HG02798 (cell line): Measurements from ENCODE around the gene TBX4.

Experiments used
- ATAC-seq: cut with Tn5 transposase; IDR thresholded peaks from one replicate; pipeline ENCODE4 v1.9.1; 2021; ENCODE audit warnings: mild to moderate bottlenecking; ENCODE audit not compliant: unreplicated experiment, poor library complexity

Gene TBX4

DNA sequence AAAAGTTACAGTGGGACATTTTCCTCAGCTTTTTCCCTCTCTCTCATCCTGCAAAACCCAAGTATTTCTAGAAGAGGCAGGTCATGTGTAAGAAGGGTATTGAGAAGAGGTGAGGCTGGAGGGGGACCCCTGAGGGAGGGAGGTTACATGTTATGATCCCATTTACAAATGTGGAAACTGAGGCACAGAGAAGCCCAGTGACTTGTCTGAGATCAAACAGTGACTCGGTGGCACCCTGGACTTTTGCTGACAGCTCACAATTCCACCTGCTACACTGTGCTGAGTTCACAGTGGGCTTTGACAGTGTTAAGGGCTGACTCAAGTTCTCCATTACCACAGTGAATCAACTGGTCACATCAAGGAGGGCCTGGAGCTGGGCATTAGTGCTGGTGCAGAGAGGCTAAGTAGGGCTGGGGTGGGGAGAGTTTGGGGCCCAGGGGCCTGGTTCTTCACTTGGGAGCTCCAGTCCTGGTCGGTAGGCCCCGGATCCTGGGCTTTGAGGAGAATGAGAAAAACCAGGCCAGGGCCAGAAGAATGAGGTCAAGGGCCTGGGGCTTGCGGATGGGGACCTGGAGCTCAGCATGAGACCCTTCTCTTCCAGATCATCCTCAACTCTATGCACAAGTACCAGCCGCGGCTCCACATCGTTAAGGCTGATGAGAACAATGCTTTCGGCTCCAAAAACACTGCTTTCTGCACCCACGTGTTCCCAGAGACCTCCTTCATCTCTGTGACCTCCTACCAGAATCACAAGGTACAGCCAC, 26.0 kb downstream of the TBX4 start:
- no peak for ATAC-seq

DNA sequence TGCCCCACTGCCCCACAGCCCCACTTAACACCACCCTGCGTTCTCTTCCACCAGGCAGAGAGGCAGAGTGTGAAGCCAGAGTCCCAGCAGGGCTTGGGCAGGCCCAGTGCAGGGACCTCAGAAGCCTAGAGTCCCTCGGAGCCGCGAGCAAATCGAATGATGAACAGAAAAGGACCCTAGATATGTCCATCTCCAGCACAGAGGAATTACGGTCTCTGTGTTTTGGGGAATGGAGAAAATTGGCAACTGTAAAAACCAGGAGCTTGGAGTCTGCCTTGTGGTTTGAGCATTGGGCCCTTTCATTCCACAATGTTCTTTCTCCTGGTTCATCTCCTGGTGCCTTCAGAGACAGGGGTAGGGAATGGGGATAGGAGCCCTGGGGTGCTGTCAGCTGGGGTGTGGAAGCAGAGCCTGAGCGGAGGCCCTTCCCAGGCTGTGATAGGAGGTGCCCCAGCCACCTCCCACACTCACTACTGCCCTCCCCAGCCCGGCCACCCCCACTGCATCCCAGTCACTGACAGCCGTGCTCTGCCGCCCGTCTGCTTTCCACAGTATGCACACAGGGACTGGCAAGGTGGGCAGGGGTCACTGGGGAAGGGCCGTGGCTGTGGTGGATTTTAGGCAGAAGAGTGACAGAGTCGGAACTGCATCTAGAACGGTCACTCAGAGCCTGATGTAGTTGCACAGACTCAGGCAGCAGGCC, 26.7 kb downstream of the TBX4 start:
- ATAC-seq: no peak

DNA sequence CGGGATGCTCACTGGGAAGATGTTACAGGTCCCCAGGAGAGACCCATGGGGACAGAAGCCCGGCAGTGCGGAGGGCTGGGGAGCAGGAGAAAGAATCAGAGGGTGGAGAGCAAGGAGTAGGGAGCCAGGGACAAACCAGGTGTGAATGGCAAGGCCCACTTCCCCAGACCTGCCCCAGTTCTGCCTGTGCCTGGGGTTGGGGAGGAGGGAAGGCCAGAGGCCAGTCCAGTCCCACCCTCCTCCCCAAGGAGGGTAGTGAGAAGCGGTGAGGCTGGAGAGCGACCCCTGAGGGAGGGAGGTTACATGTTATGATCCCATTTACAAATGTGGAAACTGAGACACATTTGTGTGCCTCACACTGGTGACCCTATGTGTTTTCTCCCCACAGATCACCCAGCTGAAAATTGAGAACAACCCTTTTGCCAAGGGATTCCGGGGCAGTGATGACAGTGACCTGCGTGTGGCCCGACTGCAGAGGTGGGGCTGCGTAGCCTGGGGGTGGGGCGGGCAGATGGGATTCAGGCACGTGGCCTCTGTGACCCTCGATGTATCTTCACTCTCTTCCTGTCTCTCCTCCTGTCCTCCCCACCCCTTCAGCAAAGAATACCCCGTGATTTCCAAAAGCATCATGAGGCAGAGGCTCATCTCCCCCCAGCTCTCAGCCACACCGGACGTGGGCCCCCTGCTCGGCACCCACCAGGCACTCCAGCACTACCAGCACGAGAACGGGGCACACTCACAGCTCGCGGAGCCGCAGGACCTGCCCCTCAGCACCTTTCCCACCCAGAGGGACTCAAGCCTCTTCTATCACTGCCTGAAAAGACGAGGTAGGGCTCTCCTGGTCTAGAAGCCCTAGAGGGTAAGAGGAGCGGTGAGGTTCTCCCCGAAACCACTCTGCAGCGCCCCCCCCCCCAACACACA, 27.5 kb downstream of the TBX4 start:
- no peak for ATAC-seq

DNA sequence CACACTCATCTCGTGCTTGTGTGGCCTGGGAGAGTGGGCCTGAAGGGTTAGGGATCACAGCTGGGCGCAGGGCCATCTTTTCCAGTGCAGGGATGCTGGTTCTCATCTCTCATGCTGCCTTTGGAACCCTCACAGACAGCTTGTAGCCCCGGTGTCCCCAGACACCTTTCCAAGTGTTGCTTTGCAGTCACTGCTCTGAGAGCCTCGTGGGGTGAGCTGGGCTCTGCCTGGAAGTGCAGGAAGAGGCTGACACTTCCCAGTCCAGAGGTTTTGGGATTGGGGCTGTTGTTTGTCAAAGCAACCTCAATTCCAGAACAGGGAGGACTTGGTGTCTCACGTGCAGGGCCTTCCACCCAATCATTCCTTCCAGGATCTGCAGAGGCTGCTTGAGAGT, 28.2 kb downstream of the TBX4 start:
- ATAC-seq: no peak

DNA sequence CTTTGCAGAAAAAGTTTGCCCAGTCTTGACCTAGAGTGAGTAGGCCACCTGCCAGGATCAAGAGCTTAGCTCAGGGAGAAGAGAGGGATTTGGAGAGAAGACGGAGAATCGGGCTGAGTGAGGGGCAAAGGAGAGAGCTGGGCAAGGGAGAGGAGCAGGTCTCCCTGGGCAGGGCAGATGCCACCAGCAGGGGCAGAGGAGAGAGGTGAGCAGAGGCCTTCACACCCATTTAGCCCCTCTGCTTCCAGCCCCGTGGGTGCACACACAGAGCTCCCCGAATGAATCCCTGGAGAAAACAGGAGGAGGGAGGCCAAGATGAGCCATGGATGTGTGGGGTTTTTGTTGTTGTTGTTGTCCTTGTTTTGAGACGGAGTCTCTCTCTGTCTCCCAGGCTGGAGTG, 29.2 kb downstream of the TBX4 start:
- no peak for ATAC-seq

DNA sequence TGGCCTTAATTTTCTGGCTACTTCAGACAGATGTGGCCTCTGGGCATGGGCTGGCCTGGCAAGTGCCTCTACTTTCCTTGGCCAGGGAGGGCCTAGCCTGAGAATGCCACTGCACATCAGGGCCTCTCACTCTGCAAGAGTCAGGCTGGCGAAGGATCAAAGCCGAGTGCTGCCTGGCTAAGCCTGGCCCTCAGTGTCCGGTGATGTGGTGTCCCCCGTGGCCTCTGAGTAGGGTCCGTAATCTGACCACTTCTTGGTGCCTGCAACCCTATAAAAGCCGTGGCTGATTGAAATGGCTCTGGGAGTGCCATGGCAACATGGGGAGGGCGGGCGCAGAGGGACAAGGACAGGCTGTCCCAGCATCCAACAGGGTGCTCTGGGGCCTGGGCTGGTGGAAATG, 30.2 kb downstream of the TBX4 start:
- ATAC-seq: no peak

DNA sequence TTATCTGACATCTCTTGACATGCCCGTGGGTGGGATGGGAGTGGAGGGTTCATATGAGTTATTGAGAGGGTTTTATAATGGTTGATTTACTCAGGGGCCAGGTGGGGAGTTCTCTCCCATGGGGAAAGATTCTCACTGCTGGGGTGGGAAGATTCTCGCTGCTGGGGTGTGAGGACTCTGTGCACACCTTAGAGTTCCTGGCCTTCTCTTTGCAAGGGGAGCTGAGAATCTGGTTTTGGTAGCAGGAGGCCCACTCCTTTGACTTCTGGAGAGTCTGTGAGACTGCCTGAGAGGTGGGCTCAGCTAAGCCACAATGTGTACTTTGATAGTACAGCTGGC, 31.5 kb downstream of the TBX4 start:
- ATAC-seq: no peak

DNA sequence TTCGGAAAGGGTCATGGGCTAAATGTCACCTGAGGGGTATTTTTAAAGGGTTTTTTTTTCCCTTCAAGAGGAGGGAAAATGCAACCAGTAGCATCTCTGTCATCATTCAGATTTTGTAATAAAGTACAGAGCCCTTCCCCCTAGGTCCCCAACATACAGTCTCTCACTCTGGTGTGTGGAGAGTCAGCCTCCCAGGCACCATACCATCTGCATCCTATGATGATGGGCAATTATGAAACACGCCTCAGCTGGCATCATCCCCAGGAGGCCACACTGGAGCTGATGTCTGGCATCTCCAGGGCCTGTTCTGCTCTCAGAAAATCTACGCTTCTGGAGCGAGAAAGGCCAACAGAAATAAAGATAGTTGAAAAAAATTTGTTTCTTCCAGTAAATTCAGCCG, 32.0 kb downstream of the TBX4 start:
- ATAC-seq: no peak

DNA sequence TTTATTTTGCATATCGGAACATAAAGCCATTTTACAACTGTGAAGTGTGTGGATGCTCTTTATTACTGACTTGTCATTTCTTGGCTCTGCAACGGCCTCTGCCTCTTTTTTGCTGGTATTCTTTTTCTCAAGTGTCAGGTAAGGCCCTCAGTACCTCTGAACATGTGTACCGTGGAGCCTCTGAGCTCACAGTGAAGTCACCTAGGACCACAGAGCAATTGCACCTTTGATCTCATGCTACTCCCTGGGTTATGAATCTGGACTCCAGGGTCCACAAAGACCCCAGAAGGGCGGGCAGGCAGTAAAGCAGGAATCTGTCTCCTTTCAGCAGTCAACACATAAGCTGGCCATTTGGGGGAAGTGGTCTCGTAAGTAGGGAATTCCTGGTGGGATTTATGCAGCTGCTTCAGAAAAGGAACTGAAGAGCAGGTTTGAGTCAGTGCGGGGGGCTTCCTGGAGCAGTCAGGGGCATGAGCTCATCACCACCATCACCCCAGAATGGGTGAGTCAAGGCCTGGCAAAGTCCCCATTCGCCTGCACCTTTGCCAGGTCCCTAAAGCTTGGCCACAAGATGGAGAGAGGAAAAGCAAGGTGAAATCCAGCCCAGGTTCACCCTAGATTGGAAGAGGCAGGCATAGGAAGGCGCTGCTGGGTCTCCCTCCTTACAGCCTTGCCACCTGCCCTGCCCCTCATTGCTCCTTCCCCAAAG, 33.0 kb downstream of the TBX4 start:
- no peak for ATAC-seq

DNA sequence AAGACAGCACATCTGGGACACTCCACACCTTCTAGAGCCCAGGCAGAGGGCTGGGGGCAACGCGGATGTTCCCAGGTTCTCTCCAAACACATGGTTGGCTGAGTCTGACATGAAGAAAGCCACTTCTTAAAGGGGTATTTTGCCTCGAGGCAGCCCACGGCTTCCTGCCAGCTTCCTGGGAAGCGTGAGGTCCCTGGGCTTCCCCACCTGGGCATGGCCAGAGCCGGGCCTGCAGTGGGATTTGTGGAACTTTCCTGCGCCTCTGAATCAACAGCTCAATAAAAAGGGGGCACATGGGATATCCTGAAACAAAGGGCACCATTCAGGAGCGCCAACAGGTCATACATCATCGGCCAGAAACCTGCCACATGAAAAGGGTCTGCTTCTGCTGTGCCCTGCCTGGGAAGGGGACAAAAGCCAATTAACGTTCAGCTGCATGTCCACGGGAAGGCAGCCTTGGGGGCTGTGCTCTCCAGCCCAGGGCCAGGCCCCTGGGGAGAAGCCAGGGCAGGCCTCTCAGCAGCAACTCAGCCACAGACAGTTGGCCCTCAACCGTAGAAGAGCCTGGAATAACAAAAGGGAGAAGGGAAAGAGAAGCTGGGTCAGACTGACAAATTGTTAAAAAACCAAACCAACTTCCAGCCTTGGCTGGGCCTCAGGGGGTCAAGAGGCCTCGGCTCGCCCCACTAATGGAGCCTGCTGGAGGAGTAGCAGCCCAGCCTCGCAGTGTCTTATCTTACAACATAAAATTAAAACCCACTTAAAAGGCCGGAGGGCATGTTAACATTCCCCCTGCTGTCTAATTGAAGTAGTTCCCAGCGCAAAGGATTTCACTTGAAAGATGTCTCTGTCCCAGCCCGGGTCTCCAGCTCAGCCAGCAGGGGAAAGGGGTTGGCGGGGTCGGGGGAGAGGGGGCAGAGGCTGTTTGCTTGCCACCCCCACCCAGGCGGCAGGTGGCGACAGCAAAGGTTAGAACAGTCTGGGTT, 34.2 kb downstream of the TBX4 start:
- no peak for ATAC-seq

DNA sequence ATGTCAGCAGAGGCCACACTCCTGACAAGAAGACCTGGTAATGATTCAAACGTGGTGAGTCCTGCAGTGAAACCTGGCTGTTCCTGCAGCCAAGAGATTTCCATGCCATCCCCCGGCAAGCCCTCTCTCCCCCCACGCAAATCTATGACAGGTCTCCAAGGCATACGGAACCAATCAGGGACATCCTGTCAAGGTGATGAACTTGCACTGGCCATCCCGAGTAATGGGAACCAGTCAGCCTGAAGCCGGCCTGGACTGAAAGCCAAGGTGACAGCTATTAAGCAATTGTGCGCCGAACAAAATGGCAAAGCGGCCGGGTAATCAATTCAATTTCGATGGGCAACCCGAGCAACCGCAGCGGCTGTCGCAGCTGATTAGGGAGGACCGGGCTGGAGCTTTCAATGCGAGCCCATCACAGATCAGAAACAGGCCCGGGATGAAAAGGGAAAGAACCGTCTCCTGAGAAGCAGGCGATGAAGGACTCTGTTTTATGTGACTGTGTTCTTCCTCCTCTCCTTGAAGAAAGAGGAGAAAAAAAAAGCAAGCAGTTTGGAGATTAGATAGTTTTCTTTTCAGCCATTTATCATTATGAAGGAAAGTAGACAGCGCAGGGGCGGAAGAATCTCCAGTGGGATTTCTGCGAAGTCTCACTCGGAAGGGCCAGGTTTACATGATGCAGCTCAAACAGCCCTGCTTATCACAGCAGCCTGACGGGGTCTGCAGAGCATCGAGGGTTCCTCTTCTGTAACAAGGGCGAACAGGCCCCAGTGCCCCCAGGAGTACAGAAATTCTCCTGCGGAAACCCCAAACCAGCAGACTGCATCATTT, 35.2 kb downstream of the TBX4 start:
- ATAC-seq: no peak

DNA sequence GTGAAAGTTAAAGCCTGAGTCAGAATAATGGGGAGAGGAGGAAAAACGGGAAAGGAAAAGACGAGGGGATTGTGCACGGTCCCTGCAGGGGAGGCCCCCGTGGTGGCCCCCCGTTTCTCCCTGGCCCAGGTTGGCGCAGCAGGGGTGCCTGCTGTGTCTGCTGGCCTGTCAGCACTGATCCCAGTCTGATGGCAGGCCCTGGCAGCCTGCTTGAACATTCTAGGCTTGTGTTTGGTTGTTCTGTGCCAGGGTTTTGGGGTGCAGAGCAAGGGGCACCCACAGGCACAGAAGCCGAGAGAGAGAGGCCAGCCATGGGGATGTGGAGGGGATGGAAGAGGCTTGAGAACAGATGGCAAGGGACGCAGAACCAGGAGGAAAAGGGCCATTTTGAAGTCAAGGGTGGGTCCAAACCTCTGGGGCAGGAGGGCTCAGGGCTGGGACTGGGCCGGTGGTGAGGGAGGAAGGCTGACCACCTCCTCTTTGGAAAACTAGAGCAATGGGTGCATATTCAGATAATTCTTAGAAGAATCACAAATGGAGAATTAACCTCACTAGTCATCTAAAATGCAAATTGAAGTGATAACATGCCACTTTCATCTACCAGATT, 35.9 kb downstream of the TBX4 start:
- no peak for ATAC-seq

DNA sequence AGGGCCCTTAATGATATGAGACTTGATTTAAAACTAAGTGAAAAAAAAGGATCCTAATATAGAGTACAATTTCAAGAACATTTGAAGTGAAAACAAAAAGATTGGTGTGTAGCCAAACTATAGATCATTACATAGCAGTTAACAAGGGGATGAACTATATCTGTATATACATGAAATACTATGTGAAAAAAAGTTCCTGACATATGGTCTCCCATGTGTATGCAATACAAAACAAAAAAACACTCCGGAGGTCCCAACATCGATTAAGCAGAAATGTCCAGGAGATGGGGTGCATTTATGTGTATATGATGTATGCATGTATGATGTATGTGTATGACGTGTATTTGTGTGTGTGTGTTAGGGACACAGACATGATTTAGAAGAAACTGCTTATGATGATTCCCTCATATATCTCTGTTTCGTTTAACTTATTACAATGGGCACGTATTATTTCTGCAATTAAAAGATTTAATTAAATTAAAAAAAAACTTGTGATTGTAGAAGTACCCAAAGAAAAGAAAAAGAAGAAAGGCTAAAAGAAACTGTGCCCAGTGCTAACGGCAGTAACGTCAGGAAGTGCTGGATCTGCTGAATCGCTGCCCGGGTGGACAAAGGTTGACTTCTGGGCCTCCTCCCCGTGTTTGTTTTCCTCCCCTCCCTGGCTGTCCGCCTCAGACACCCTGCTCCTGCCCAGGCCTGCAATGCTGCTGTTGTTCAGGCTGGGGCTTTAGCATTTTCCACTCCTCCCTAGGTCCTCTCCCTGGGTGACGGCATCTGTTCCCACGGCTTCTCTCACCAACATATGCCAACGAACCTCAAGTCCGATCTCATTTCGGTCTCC, 36.9 kb downstream of the TBX4 start:
- no peak for ATAC-seq

DNA sequence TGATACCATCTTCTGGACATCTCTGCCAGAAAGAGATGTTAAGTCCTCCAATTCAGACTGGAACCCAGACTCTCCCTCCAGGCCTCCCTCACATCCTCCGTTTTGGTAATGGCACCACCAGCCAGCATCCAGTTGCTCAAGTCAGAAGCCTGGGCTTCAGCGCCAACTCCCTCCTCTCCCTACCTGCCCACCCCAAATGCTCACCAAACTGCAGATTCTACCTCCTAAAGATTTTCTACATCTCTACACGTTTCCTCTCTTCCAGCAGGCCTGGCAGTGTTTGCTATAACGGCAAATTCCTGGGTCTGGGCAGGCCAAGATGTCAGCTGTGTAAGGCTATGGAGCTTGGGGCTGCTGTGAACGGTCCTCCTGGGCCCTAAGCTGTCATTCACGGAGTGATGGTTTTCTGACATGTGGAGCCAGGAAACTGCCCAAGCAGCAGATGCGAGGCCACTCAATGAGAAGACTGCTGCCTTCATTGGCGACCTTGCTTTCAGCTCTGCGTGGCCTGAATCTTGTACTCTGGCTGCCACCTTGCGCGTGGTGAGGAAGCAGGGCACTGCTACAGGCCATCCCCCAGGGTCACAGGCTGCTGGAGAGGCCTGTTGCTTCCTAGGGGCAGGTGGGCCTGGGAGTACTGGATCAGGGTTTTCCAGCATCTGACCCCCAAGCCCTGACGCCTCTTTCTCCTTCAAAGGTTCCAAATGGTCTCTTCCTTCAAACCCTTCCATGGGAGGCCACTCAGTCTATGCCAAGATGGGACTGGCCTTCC, 37.7 kb downstream of the TBX4 start:
- no peak for ATAC-seq

DNA sequence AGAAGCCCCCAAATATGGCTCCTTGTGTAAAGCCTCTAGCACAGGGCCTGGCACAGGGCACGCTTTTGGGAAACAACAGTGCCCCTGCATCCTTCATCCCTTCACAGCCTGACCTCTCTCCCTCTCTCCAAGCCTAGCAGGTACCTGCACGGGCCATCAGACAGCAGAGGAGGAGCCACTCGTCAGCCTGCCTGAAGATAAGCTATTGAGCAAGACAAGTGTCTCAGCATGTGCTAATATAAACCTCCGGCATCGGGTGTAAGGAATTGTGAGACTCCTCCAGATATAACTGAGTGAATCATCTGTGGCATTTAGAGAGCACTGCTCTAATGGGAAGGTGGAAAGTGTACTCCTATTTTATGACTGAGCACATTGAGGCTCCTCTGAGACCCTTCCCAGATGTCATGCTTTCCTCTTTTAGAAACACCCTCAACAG, 38.3 kb downstream of the TBX4 start:
- no peak for ATAC-seq

DNA sequence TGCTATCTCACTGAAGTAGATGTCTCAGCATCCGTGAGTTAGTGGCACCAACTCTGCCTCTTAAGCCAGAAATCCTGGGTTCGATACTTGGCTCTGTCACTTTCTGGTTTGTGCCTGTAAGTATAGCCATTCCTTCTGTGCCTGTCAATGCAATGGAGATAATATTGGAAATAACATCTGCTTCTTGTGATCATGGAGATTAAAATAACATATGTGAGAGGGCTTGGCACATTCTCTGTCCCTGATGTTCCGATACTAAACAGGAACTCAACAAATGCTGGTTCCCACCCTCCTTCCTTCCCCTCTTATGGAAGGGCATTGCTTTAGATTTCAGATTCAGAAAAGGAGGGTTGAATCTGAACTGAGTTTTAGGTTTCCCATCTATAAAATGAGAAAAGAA, 39.8 kb downstream of the TBX4 start:
- no peak for ATAC-seq
